Retinal pigment epithelial cell (primary cell): ENCODE measurements around the gene ANTXR2.

Experiments used
- DNase-seq: peaks from one replicate; pipeline ENCODE4 v3.0.0-alpha.2; 2010; ENCODE audit warnings: low read depth
- H3K4me3 ChIP-seq: 2 replicates; pipeline ENCODE4 v1.5.1; 2011; ENCODE audit warnings: mild to moderate bottlenecking, low read length, control low read depth, moderate library complexity
- CTCF ChIP-seq: conservative IDR thresholded peaks from 2 replicates; pipeline ENCODE4 v1.5.1; 2011; ENCODE audit warnings: low read depth, low read length, control low read depth, inconsistent platforms

Gene ANTXR2

DNA sequence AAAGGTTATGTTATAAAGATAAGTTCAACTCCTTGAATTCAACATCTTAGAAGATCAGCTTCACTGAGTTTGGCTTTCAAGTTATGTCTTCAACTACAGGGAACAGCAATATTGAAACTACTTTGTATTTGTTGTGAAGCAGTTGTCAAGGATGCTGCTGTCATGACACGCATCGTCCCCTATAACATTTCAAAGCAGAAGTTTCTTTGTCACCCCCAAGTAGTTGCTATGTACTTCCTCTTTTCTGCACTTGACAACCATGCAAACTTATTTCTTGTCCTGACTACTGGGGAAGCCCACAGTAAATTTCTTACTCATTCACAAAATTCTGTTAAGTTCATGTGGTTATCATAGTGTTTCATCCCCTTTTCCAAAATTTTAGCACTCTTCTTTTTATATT is 14.3 kb downstream of the ANTXR2 start:
- H3K4me3 ChIP-seq: no peak overlapping the region
- no peak for DNase-seq
- TF ChIP-seq CTCF: no peak

GRCh38 chr4:80054375-80054774 is 18.7 kb downstream of the ANTXR2 start:
- H3K4me3 ChIP-seq: no peak overlapping the region
- TF ChIP-seq CTCF: no peak
- DNase-seq: no peak

DNA sequence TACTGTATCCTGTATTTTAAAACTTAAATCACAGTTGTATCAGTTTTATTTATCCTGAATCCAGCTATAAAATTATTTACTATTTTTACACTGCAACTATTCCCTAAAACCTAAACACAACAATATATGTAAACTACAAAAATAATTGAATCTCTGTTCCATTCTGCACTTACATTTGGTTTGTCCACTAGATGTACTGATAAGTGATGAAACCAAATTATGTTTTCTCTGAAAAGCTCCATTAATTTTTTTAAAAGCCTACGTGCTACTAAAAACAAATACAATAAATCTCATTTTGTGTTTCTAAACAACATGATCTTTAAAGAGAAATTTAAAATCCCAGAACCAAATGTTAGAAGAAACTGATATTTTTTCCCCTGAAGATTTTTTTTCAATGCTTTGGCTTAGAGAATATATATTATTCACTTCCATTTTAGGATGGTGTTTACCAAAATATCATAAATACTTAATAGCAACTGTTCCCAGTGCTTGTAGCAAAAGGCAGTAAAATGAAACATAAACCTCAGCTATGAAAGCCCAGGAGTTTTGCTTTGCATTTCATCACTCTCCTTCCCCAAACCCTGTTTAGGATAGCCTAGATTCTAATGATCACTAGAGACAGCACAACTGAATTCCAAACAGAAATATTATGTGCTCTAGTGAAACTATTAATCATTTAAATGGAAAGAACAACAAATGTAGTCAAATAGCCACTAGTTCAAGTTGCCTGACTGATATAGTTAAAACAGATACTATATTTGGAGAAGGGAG is 19.7 kb downstream of the ANTXR2 start:
- H3K4me3 ChIP-seq: no peak overlapping the region
- no peak for DNase-seq
- no peak for TF ChIP-seq CTCF

DNA sequence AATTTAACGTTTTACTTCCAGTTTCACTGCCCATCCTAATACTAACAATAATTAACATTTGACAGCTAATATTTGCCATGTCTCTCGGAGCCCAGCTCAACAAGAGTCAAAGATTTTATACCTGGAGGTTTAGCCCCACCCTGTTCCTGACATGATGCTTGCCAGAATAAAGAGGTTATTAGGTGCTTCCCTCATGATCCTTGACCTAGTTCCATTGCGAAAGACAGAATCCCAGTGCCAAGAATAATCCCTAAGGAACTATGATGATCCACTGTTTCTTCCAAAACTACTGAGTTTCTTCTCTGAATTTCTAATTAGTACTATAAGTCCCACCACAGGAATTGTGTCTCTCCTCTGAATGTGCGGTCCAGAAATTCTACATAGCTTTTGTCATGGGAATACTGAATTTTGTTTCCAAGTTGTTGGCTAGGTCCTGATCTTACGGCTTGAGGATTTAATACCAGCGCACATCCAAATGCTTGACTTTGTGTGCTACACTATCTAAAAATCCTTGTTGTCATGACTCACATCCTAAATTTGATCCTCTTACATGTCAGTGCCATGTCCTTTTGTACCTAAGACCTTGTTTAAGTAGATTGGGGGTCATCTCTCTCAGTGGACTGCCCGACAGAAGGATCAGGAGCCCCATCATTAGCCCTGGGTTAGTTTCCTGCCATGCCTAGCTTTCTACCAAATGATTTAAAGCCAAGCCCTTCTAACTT is 23.1 kb downstream of the ANTXR2 start:
- no peak overlapping the region for H3K4me3 ChIP-seq
- DNase-seq: no peak

GRCh38 chr4:80049402-80049801 is 23.6 kb downstream of the ANTXR2 start:
- no peak for TF ChIP-seq CTCF
- no peak overlapping the region for H3K4me3 ChIP-seq
- DNase-seq: no peak

More for the DNA sequence above, 23.1 kb downstream of the ANTXR2 start:
- no peak for TF ChIP-seq CTCF

DNA sequence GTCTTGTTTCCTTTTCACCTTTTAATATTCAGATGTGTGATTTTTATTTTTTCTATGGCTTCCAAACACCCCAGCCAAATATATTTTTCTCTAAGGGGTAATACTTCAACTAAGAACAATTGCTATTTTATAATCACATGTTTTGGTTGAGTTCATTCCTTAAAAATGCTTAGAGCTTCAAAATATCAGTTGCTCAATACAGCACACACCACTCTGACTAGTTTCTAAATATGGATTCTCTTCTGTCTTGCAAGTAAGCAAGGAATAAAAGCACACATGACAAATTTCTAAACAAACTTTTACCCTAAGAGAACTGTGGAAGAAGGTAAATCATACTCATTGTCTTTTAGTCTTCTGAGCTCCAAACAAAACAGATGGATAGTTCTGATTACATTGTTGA is 27.2 kb downstream of the ANTXR2 start:
- DNase-seq: no peak
- no peak overlapping the region for H3K4me3 ChIP-seq
- TF ChIP-seq CTCF: no peak

GRCh38 chr4:80043541-80043940 is 29.5 kb downstream of the ANTXR2 start:
- no peak for TF ChIP-seq CTCF
- H3K4me3 ChIP-seq: no peak overlapping the region
- DNase-seq: no peak
